Measurements from ENCODE around the gene HNRNPU. TPM values are rescaled to one million over a fixed set of nuclear protein-coding genes. Genes with fewer than 3 reads are reported as not detected.

The HNRNPU gene
- total RNA-seq, 1 donor from 2014 or later = 165 TPM

GRCh38 chr1:244865028-244865371 is 657 bp upstream of the HNRNPU start:
- intact Hi-C loops (cut with DNase I) = loop anchor here (5.0 kb wide), 1 partner anchor 52 kb away; no protein-coding TSS in a partner anchor
- ATAC-seq = no peak
- no peak for DNase-seq (ENCODE audit: missing footprints)

GRCh38 chr1:244863491-244864252 is 671 bp downstream of the HNRNPU start:
- intact Hi-C loops (cut with DNase I) = loop anchor here (1.0 to 2.0 kb wide), 4 partner anchors 29 to 211 kb away; partner anchors contain the start of gene DESI2
- ATAC-seq = peak; percentile 3
- peak; percentile 82 for DNase-seq (ENCODE audit: missing footprints)

GRCh38 chr1:244862699-244863490 is 1.4 kb downstream of the HNRNPU start:
- intact Hi-C loops (cut with DNase I) = loop anchor here (2.0 kb wide), 1 partner anchor 210 kb away; the partner anchor contains the start of gene DESI2
- peak; percentile 85 for ATAC-seq
- DNase-seq (ENCODE audit: missing footprints) = peak; percentile 98

DNA sequence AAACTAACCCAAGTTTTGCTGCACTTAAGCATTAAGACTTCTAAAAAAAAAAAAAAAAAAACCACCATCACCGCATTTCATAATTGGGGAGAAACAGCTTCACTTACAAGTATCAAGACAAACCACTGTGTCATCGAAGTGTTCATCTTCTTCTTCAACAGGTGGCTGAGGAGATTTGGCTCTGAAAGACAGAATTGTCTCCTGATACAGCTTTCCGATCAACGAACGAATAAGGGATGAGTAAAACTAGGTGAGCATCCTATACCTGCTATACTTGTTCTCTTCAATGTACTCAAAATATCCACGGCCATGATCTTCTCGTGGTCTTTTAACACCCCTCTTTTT is 2.0 kb downstream of the HNRNPU start:
- DNase-seq (ENCODE audit: missing footprints) (no peak), ATAC-seq (no peak)

GRCh38 chr1:244861683-244862082 is 2.7 kb downstream of the HNRNPU start:
- no peak for ATAC-seq
- no peak for DNase-seq (ENCODE audit: missing footprints)
- intact Hi-C loops (cut with DNase I) = loop anchor here (2.0 kb wide), 1 partner anchor 209 kb away; the partner anchor contains the start of gene DESI2

More for the DNA sequence above, 2.0 kb downstream of the HNRNPU start:
- intact Hi-C loops (cut with DNase I) = loop anchor here (2.0 kb wide), 1 partner anchor 210 kb away; the partner anchor contains the start of gene DESI2

GRCh38 chr1:244860914-244861610 is 3.3 kb downstream of the HNRNPU start:
- intact Hi-C loops (cut with DNase I) = no loop called here
- DNase-seq (ENCODE audit: missing footprints) (no peak), ATAC-seq (no peak)

DNA sequence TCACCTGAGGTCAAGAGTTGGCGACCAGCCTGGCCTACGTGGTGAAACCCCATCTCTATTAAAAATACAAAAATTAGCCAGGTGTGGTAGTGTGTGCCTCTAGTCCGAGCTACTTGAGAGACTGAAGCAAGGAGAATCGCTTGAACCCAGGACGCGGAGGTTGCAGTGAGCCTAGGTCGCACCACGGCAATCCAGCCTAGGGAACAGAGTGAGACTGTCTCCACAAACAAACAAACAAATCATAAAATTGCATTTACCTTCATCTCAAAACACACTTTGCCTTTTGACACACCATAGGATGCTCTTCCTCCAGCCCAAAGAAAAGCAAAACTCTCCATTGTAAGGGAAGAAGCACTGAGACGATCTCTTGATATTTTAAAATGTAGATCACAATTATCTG is 4.3 kb downstream of the HNRNPU start:
- DNase-seq (ENCODE audit: missing footprints) = no peak
- intact Hi-C loops (cut with DNase I) = no loop called here
- no peak for ATAC-seq

DNA sequence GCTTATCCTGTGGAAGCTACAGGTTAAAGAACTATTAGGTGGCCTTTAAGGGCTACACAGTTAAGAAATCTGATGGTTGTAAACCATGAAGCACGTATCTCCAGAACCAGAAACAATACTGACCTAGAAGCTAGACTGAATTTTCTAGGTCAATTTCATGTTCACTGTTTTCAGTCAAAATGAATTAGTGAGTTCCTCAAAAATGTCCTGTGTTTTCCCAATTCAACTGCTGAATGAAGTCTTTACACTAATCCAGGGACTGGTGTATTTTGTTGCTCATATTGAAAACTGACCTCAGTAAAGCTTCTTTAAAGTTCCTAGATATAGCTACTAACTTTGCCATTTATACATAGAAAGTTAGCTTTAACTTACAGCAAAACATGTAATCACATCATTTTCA is 6.0 kb downstream of the HNRNPU start:
- no peak for ATAC-seq
- DNase-seq (ENCODE audit: missing footprints) = no peak
- intact Hi-C loops (cut with DNase I) = no loop called here

- intact Hi-C loops (cut with DNase I) = no loop called here
- ATAC-seq = no peak
- DNase-seq (ENCODE audit: missing footprints) = no peak
Measured at GRCh38 chr1:244857761-244858160, 6.6 kb downstream of the HNRNPU start.

- intact Hi-C loops (cut with DNase I) = no loop called here
Measured at GRCh38 chr1:244854865-244855578, 9.3 kb downstream of the HNRNPU start.

GRCh38 chr1:244854166-244854565 is 10.2 kb downstream of the HNRNPU start:
- no peak for ATAC-seq
- intact Hi-C loops (cut with DNase I) = no loop called here

More at GRCh38 chr1:244854865-244855578, 9.3 kb downstream of the HNRNPU start:
- DNase-seq (ENCODE audit: missing footprints) = no peak
- ATAC-seq = no peak

DNA sequence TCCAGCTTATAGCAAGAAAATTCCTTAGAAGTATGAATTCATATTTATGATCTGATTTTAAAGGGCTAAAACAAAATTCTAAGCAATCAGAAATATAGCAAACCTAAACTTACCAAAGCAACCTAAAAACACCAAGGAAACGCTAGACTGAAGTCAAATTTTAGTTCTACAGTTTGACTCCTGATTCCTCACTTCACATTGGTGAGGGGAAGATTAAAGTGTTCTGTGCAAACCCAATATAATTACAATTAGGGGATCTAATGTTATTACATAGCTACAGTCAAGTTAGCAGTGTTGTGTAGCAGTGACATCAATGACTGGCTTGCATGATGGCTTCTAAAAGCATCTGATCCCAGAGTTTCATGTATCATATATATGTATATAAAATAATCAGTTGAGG is 11.6 kb downstream of the HNRNPU start:
- intact Hi-C loops (cut with DNase I) = no loop called here
- DNase-seq (ENCODE audit: missing footprints) = no peak
- no peak for ATAC-seq

More at GRCh38 chr1:244854166-244854565, 10.2 kb downstream of the HNRNPU start:
- no peak for DNase-seq (ENCODE audit: missing footprints)

DNA sequence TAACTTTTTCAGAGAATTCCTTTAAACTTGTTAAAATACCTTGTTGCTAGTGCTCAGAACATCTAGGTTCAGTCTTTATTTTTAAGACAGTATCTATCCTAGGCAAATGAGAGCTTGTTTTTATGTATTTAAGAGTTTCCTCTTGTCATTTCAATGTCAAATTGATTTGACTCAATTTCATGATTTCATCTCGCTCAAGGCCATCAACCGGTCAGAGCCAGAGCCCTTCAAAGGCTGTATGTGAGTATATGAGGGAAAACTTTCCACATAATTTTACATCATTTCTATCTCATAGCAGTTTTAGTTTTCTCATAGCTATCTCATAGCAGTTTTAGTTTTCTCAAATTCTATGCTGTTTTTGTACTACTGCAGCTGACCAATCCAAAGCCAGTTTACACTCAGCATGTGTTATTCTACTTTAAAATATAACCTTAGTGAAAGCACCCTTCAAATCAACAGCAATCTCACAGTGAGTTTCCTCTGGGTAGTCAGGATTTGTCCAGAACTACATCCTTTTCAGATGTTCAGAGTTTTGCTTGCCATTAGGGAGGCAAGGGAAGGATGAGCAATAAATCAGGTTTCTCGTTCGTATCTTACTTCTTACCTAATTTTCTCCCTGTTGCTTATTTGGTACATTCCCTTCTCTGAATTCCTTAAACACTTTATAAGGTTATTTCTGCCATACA is 12.7 kb downstream of the HNRNPU start:
- intact Hi-C loops (cut with DNase I) = no loop called here
- ATAC-seq = no peak
- DNase-seq (ENCODE audit: missing footprints) = no peak

GRCh38 chr1:244850896-244851295 is 13.4 kb downstream of the HNRNPU start:
- DNase-seq (ENCODE audit: missing footprints) (no peak), ATAC-seq (no peak)
- intact Hi-C loops (cut with DNase I) = no loop called here

DNA sequence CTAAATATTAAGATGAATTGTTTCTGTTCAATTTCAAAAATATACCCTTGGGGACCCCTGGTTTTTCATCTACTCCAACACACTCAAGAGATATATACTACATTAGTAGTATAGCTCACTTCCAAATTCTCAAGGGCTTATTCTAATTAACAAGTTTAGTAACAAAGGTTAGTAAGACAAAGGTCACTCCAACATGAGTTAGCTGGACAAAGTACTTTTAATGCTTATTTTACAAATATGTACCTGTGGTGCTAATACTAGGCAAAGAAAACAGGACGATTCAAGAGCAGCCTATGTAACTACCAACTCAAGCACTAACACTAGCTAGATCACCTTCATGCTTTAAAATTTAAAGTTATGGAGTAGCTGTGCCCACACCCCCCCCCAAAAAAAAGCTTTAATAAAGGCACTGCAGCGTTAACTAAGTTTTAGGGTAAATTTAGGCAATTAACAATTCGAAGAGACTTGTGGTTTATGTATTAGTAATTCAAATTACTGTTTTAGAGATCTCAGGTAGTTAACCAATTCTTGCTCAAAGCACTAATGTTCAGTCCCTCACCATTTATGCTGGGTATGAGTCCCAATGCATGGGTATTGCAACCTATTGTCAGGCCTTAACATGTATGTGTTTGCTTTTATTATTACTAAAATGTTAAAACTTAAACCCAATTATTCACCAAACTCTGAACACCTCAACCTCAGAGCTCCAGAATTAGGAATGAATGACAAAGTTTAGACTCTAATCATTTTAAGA is 14.1 kb downstream of the HNRNPU start:
- ATAC-seq (no peak), DNase-seq (ENCODE audit: missing footprints) (no peak)
- intact Hi-C loops (cut with DNase I) = no loop called here

DNA sequence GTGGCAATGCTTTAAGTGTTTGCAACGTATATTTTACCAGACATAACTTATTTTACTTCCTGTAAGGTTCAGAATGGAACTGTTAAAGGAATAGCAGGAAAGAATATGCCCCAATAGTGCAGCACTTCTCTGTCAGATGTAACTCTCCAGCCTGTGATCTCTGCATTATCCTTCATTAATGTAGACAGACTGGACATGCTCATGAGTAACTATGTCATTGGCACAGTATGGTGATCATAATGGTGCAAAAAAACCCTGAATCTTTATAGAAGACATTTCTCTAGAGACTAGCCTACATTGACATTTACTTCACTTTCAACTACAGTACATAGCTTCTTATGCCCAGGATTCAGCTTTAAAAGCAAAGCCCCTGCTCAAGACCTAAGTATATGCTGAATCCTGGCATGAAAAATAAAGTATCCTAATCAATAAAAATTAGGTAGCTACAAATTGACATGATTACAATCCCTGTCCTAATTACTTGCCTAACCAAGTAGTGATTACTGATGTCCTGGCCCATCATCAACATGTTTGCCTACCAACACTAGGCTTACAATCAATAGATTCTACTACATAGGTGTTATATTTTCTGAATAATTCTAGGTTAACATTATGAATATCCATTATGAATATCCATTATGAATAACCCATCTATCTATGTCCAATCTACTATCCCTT is 15.0 kb downstream of the HNRNPU start:
- ATAC-seq (no peak), DNase-seq (ENCODE audit: missing footprints) (no peak)
- intact Hi-C loops (cut with DNase I) = no loop called here

DNA sequence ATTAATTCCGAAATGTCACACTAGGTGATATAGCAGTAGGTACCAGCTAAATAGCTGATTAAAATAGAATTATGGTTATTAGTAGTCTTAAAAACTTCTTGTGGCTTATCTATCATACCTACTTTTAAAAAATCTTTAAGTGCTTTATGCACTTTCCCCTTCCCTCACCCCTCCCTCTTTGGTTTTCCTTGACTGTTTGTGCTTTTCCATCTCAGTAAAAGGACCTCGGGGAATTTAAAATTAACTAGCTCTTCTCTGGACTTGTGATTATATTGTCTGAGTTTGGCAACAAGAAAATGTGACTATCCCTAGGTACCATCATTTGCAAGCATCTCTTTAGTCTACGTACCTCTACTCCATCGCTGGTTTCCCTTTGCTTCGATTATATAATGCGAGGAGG is 17.7 kb downstream of the HNRNPU start:
- ATAC-seq (no peak), DNase-seq (ENCODE audit: missing footprints) (no peak)
- intact Hi-C loops (cut with DNase I) = no loop called here

Data from Right ventricle myocardium inferior (tissue), 1 donor.